Vagina (tissue), 2 donors: ENCODE data around the gene TSHZ1. TPM values are rescaled to one million over a fixed set of nuclear protein-coding genes. Genes with fewer than 3 reads are reported as not detected.

ENCODE experiments used
- DNase-seq, 2 donors: peaks; one replicate each; pipeline ENCODE4 v3.0.0-alpha.2; 2017; ENCODE audit errors: extremely low spot score in 2 of 2
- H3K27ac ChIP-seq: fragments of 200-600 bp; sonication (generic); one replicate; pipeline ENCODE4 v1.5.1; 2019
- H3K27me3 ChIP-seq: fragments of 200-600 bp; sonication (generic); one replicate; pipeline ENCODE4 v1.5.1; 2019
- H3K36me3 ChIP-seq, 2 donors: fragments of 200-600 bp; sonication (generic); one replicate each; pipeline ENCODE4 v1.5.1; 2017 to 2019
- H3K4me1 ChIP-seq: fragments of 200-600 bp; sonication (generic); one replicate; pipeline ENCODE4 v1.5.1; 2019
- H3K4me3 ChIP-seq, 2 donors: fragments of 200-600 bp; sonication (generic); 1 replicate in 1 of 2; 2 replicates in 1 of 2; pipeline ENCODE4 v1.5.1; 2016 to 2019
- H3K9me3 ChIP-seq: fragments of 200-600 bp; sonication (generic); one replicate; pipeline ENCODE4 v1.5.1; 2019
- CTCF ChIP-seq, 3 experiments: fragments of 450-650 bp in 2 of 3; fragments of 200-600 bp in 1 of 3; sonication (generic) in 1 of 3; IDR thresholded peaks; one replicate each; pipeline ENCODE4 v1.5.1; 2017 to 2019; ENCODE audit warnings: antibody characterized with exemption in 3 of 3, mild to moderate bottlenecking in 2 of 3, moderate library complexity in 2 of 3
- POLR2A ChIP-seq, 2 donors: fragments of 450-650 bp; IDR thresholded peaks; one replicate each; pipeline ENCODE4 v1.6.1; 2017; ENCODE audit warnings: antibody characterized with exemption in 2 of 2, mild to moderate bottlenecking in 2 of 2, moderate library complexity in 2 of 2
- POLR2AphosphoS5 ChIP-seq, 2 donors: sonication (generic); formaldehyde crosslinking; IDR thresholded peaks; one replicate each; pipeline ENCODE4 v1.9.0; 2017; ENCODE audit warnings: antibody characterized with exemption in 2 of 2, mild to moderate bottlenecking in 2 of 2, low read depth in 1 of 2; ENCODE audit not compliant: insufficient read depth in 1 of 2
- intact Hi-C: fragments of 100-400 bp; cut with DNase I; formaldehyde crosslinking; loops from one replicate; pipeline ENCODE4 v1.15.1; 2023
- total RNA-seq: library from RNA; depleted of rRNA; stranded (reverse); fragments of >200 nt; gene quantifications from one replicate; pipeline ENCODE4 v1.2.3, GENCODE V29; 2016

The TSHZ1 gene
- total RNA-seq, 1 donor from 2014 or later: 23.3 TPM

GRCh38 chr18:75262511-75262910, 51.9 kb downstream of the TSHZ1 start:
- TF ChIP-seq POLR2A (IDR thresholded peaks at IDR 0.05) (no peak), POLR2AphosphoS5 (IDR thresholded peaks at IDR 0.05; ENCODE audit: insufficient read depth in 1 of 2, low read depth in 1 of 2) (no peak), CTCF (IDR thresholded peaks at IDR 0.05) (no peak)
- no peak for DNase-seq
- Histone ChIP-seq H3K9me3 (no peaks in the 10 kb centered on the region), H3K4me3 (no peak overlapping the region), H3K36me3 (no peaks in the 10 kb centered on the region), H3K27ac (no peak overlapping the region), H3K27me3 (no peaks in the 10 kb centered on the region), H3K4me1 (peaks cover 18% of the 10 kb centered on the region)
- intact Hi-C loops: no loop called here

- H3K4me3 ChIP-seq: no peak overlapping the region
Observed at GRCh38 chr18:75264195-75264594, 53.6 kb downstream of the TSHZ1 start.

GRCh38 chr18:75264926-75265597, 54.5 kb downstream of the TSHZ1 start:
- no peak for DNase-seq
- intact Hi-C loops: no loop called here
- no peaks in the 10 kb centered on the region for H3K36me3 ChIP-seq
- H3K27me3 ChIP-seq: no peaks in the 10 kb centered on the region
- no peaks in the 10 kb centered on the region for H3K9me3 ChIP-seq
- no peak overlapping the region for H3K27ac ChIP-seq
- H3K4me1 ChIP-seq: peaks cover 14% of the 10 kb centered on the region
- no peak overlapping the region for H3K4me3 ChIP-seq
- TF ChIP-seq POLR2A (IDR thresholded peaks at IDR 0.05) (no peak), CTCF (IDR thresholded peaks at IDR 0.05) (no peak), POLR2AphosphoS5 (IDR thresholded peaks at IDR 0.05; ENCODE audit: insufficient read depth in 1 of 2, low read depth in 1 of 2) (no peak)

More at GRCh38 chr18:75264195-75264594, 53.6 kb downstream of the TSHZ1 start:
- Histone ChIP-seq H3K4me1 (peaks cover 18% of the 10 kb centered on the region), H3K36me3 (no peaks in the 10 kb centered on the region), H3K9me3 (no peaks in the 10 kb centered on the region), H3K27me3 (no peaks in the 10 kb centered on the region), H3K27ac (no peak overlapping the region)
- DNase-seq: no peak
- no peak for TF ChIP-seq POLR2AphosphoS5 (IDR thresholded peaks at IDR 0.05; ENCODE audit: insufficient read depth in 1 of 2, low read depth in 1 of 2)
- TF ChIP-seq CTCF (IDR thresholded peaks at IDR 0.05): no peak
- no peak for TF ChIP-seq POLR2A (IDR thresholded peaks at IDR 0.05)
- intact Hi-C loops: no loop called here

- Histone ChIP-seq H3K27ac (no peak overlapping the region), H3K9me3 (no peaks in the 10 kb centered on the region), H3K4me1 (peaks cover 14% of the 10 kb centered on the region), H3K36me3 (no peaks in the 10 kb centered on the region), H3K27me3 (no peaks in the 10 kb centered on the region), H3K4me3 (no peak overlapping the region)
- TF ChIP-seq POLR2AphosphoS5 (IDR thresholded peaks at IDR 0.05; ENCODE audit: insufficient read depth in 1 of 2, low read depth in 1 of 2): no peak
- TF ChIP-seq CTCF (IDR thresholded peaks at IDR 0.05): no peak
- no peak for TF ChIP-seq POLR2A (IDR thresholded peaks at IDR 0.05)
- no peak for DNase-seq
- intact Hi-C loops: no loop called here
Observed at GRCh38 chr18:75265872-75266271, 55.3 kb downstream of the TSHZ1 start.

GRCh38 chr18:75267643-75268363, 57.2 kb downstream of the TSHZ1 start:
- TF ChIP-seq POLR2A (IDR thresholded peaks at IDR 0.05): no peak
- Histone ChIP-seq H3K4me3 (no peak overlapping the region), H3K9me3 (no peaks in the 10 kb centered on the region), H3K27ac (no peak overlapping the region), H3K27me3 (no peaks in the 10 kb centered on the region), H3K4me1 (peaks cover 6% of the 10 kb centered on the region), H3K36me3 (no peaks in the 10 kb centered on the region)
- no peak for DNase-seq
- intact Hi-C loops: no loop called here
